ENCODE measurements around the gene WDR45B. TPM values are rescaled to one million over a fixed set of nuclear protein-coding genes. Genes with fewer than 3 reads are reported as not detected.

The WDR45B gene
- total and polyA plus RNA-seq, 11 donors: 23.5 to 60.7 (median 40.1) TPM

- DNase-seq (peak in 1 of 5 donors; percentile 17), ATAC-seq (no peak)
- H3K9me3 ChIP-seq: no peaks in the 10 kb centered on the region
- H3K27ac ChIP-seq: peak overlapping the region in 8 of 12 donors; percentile 43 to 78 (median 66)
- WGBS, 4 donors: 81 to 84% (median 83%) methylated on average over 22 to 30 of the region's 30 CpGs
- peaks cover 0 to 24% (median 4%) of the 10 kb centered on the region in 12 donors for H3K4me1 ChIP-seq
- intact Hi-C loops (cut with DNase I): loop anchor here in 1 of 10 donors (5.0 kb wide), 1 partner anchor 43 kb away; the partner anchor contains the start of gene RAB40B
- H3K27me3 ChIP-seq: no peaks in the 10 kb centered on the region
- H3K36me3 ChIP-seq: peaks cover 0 to 36% (median 7%) of the 10 kb centered on the region in 9 donors
- TF ChIP-seq POLR2A (IDR thresholded peaks at IDR 0.05) (no peak), CTCF (IDR thresholded peaks at IDR 0.05) (no peak)
- no peak overlapping the region for H3K4me3 ChIP-seq
Observed at GRCh38 chr17:82653651-82654528, 5.6 kb upstream of the WDR45B start.

DNA sequence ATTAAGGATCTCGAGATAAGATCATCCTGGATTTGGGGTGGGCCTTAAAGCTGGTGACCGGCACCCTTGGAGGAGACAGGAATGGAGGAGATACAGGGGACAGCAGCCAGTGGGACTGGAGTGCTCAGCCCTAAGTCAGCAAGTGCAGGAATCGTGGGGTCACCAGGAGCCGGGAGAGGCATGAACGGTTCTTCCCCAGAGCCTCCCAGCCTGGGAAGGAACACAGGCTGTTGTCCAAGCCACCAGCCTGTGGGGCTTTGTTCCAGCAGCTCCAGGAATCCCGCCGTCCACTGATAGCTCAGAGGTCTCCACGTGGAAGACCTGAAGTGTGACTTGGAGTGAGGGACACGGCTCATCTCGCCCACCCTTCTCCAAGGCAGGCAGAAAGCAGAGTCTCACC, 2.5 kb upstream of the WDR45B start:
- Histone ChIP-seq H3K36me3 (peaks cover 0 to 5% (median 0%) of the 10 kb centered on the region in 9 donors), H3K27me3 (no peaks in the 10 kb centered on the region), H3K27ac (no peak overlapping the region), H3K9me3 (no peaks in the 10 kb centered on the region), H3K4me3 (no peak overlapping the region), H3K4me1 (peaks cover 0 to 45% (median 20%) of the 10 kb centered on the region in 12 donors)
- ATAC-seq (no peak), DNase-seq (no peak)
- TF ChIP-seq CTCF (IDR thresholded peaks at IDR 0.05) (no peak), POLR2A (IDR thresholded peaks at IDR 0.05) (no peak)
- 41 to 65% (median 60%) methylated on average over 10 of the region's 10 CpGs for WGBS, 4 donors
- intact Hi-C loops (cut with DNase I): loop anchor here in 1 of 10 donors (5.0 kb wide), 1 partner anchor 47 kb away; the partner anchor contains the start of gene RAB40B

GRCh38 chr17:82649501-82650261, 1.4 kb upstream of the WDR45B start:
- peak overlapping the region in 2 of 12 donors; percentile 84 to 99 for H3K27ac ChIP-seq
- H3K4me3 ChIP-seq: no peak overlapping the region
- TF ChIP-seq CTCF (IDR thresholded peaks at IDR 0.05): no peak
- TF ChIP-seq POLR2A (IDR thresholded peaks at IDR 0.05): no peak
- DNase-seq (peak in 1 of 5 donors; percentile 53), ATAC-seq (no peak)
- 88 to 93% (median 90%) methylated on average over 19 to 22 of the region's 22 CpGs for WGBS, 4 donors
- H3K27me3 ChIP-seq: no peaks in the 10 kb centered on the region
- intact Hi-C loops (cut with DNase I): loop anchor here in 4 of 10 donors (2.0 to 5.0 kb wide), 5 partner anchors 48 to 103 kb away; partner anchors contain the start of genes FN3KRP (in 2 of the 4), RAB40B (in 2 of the 4) and TBCD (in 1 of the 4)
- H3K4me1 ChIP-seq: peaks cover 0 to 47% (median 22%) of the 10 kb centered on the region in 12 donors
- no peaks in the 10 kb centered on the region for H3K9me3 ChIP-seq
- H3K36me3 ChIP-seq: peaks cover 0 to 3% (median 0%) of the 10 kb centered on the region in 9 donors
